GM23338 (cell line): ENCODE data around the gene GNLY. TPM values are rescaled to one million over a fixed set of nuclear protein-coding genes. Genes with fewer than 3 reads are reported as not detected.

ENCODE experiments used
- ATAC-seq: fragments of 200-7000 bp; cut with Tn5 transposase; 3 replicates; pipeline ENCODE4 v1.9.1; 2020
- DNase-seq: peaks from one replicate; pipeline ENCODE4 v3.0.0-alpha.2; 2015; ENCODE audit warnings: low spot score
- H2AFZ ChIP-seq: fragments of 200-600 bp; sonication (generic); 2 replicates; pipeline ENCODE4 v1.8.0; 2016; ENCODE audit warnings: antibody characterized with exemption, mild to moderate bottlenecking, moderate library complexity
- H3F3A ChIP-seq: fragments of 200-600 bp; sonication (generic); replicated peaks from 2 replicates; pipeline ENCODE4 v1.8.0; 2017; ENCODE audit warnings: antibody characterized with exemption, mixed run types, low read depth
- H3K27ac ChIP-seq: fragments of 200-600 bp; sonication (generic); 2 replicates; pipeline ENCODE4 v1.6.1; 2016; ENCODE audit warnings: low read depth
- H3K27me3 ChIP-seq: fragments of 200-600 bp; sonication (generic); 2 replicates; pipeline ENCODE4 v1.8.0; 2016; ENCODE audit warnings: mild to moderate bottlenecking, mixed run types, moderate library complexity; ENCODE audit not compliant: insufficient read depth
- H3K36me3 ChIP-seq: fragments of 200-600 bp; sonication (generic); 2 replicates; pipeline ENCODE4 v1.8.0; 2016; ENCODE audit warnings: mild to moderate bottlenecking; ENCODE audit not compliant: insufficient read depth
- H3K4me1 ChIP-seq: fragments of 200-600 bp; sonication (generic); 2 replicates; pipeline ENCODE4 v1.8.0; 2016; ENCODE audit warnings: mild to moderate bottlenecking, moderate library complexity; ENCODE audit not compliant: insufficient read depth
- H3K4me2 ChIP-seq: fragments of 200-600 bp; sonication (generic); 2 replicates; pipeline ENCODE4 v1.7.1; 2017; ENCODE audit warnings: mixed run types
- H3K4me3 ChIP-seq: fragments of 200-600 bp; sonication (generic); 2 replicates; pipeline ENCODE4 v1.6.1; 2016; ENCODE audit warnings: mixed run types
- H3K79me2 ChIP-seq: fragments of 200-600 bp; sonication (generic); replicated peaks from 2 replicates; pipeline ENCODE4 v1.8.0; 2017; ENCODE audit warnings: mild to moderate bottlenecking; ENCODE audit not compliant: insufficient read depth
- H3K9me2 ChIP-seq: fragments of 200-600 bp; sonication (generic); 2 replicates; pipeline ENCODE4 v1.8.0; 2017; ENCODE audit not compliant: insufficient read depth
- H4K20me1 ChIP-seq: fragments of 200-600 bp; sonication (generic); replicated peaks from 2 replicates; pipeline ENCODE4 v1.8.0; 2017; ENCODE audit warnings: mild to moderate bottlenecking; ENCODE audit not compliant: insufficient read depth
- H3K27ac Mint-ChIP-seq: 2 replicates; pipeline ENCODE4 v1.8.0; 2020; ENCODE audit warnings: inconsistent platforms, mild to moderate bottlenecking, moderate library complexity, mixed read lengths
- H3K27me3 Mint-ChIP-seq: 3 replicates; pipeline ENCODE4 v1.8.0; 2022; ENCODE audit warnings: low read depth, mild to moderate bottlenecking, moderate library complexity, mixed read lengths, inconsistent platforms; ENCODE audit not compliant: insufficient read depth, poor library complexity
- H3K36me3 Mint-ChIP-seq: 3 replicates; pipeline ENCODE4 v1.8.0; 2021; ENCODE audit warnings: low read depth, mild to moderate bottlenecking, inconsistent platforms, moderate library complexity, mixed read lengths
- H3K4me1 Mint-ChIP-seq: 3 replicates; pipeline ENCODE4 v1.8.0; 2020; ENCODE audit warnings: mild to moderate bottlenecking, inconsistent platforms, mixed read lengths
- H3K4me3 Mint-ChIP-seq: 3 replicates; pipeline ENCODE4 v1.8.0; 2021; ENCODE audit warnings: moderate library complexity, mild to moderate bottlenecking, inconsistent platforms, mixed read lengths
- H3K9me3 Mint-ChIP-seq: 3 replicates; pipeline ENCODE4 v1.8.0; 2020; ENCODE audit warnings: moderate library complexity, mild to moderate bottlenecking, inconsistent platforms, mixed read lengths
- CREB1 ChIP-seq: fragments of 250-450 bp; sonication (Bioruptor Pico); IDR thresholded peaks from 2 replicates; pipeline ENCODE4 v1.5.0; 2020; ENCODE audit warnings: low read depth, mild to moderate bottlenecking, moderate library complexity
- EZH2 ChIP-seq: fragments of 200-600 bp; sonication (generic); IDR thresholded peaks from one replicate; pipeline ENCODE4 v1.8.0; 2017; ENCODE audit warnings: antibody characterized with exemption, mild to moderate bottlenecking, low read depth; ENCODE audit not compliant: unreplicated experiment
- EZH2phosphoT487 ChIP-seq: fragments of 200-600 bp; sonication (generic); IDR thresholded peaks from one replicate; pipeline ENCODE4 v1.8.1; 2018; ENCODE audit warnings: antibody characterized with exemption; ENCODE audit not compliant: unreplicated experiment
- NANOG ChIP-seq: IDR thresholded peaks from 2 replicates; pipeline ENCODE4 v1.6.1; 2016; ENCODE audit warnings: antibody characterized with exemption, borderline replicate concordance
- POLR2AphosphoS5 ChIP-seq: IDR thresholded peaks from 2 replicates; pipeline ENCODE4 v1.6.1; 2016; ENCODE audit warnings: antibody characterized with exemption, low read depth
- STAT1 ChIP-seq: IDR thresholded peaks from one replicate; pipeline ENCODE4 v1.6.1; 2016; ENCODE audit warnings: antibody characterized with exemption; ENCODE audit not compliant: unreplicated experiment
- ZNF114 ChIP-seq: fragments of 250-450 bp; sonication (Bioruptor Pico); IDR thresholded peaks from 2 replicates; pipeline ENCODE4 v1.5.0; 2020; ENCODE audit warnings: mild to moderate bottlenecking, moderate library complexity
- ZNF331 ChIP-seq: fragments of 250-450 bp; sonication (Bioruptor Pico); IDR thresholded peaks from 2 replicates; pipeline ENCODE4 v1.5.0; 2020; ENCODE audit warnings: low read depth, mild to moderate bottlenecking, moderate library complexity
- polyA plus RNA-seq: library from polyadenylated mRNA; unstranded; fragments of >200 nt; fragmentation: Nextera tagmentation; extraction: Ambion mirVana; gene quantifications from 2 replicates; pipeline ENCODE4 v1.2.1, GENCODE V29; 2016
- total RNA-seq: library from RNA; depleted of rRNA; stranded (reverse); fragments of >200 nt; shearing (Covaris generic); gene quantifications from 2 replicates; pipeline ENCODE4 v1.2.3, GENCODE V29; 2014
- TF ChIP-seq, protein P1 (sequence below): IDR thresholded peaks from 2 replicates; pipeline ENCODE4 v1.6.1; 2016; ENCODE audit warnings: antibody characterized with exemption
- TF ChIP-seq, protein P2 (sequence below), 2 experiments: fragments of 200-600 bp in 1 of 2; sonication (generic) in 1 of 2; conservative IDR thresholded peaks; 2 replicates each; pipeline versions ENCODE4 v1.5.1 to v1.6.1; 2016 to 2017; ENCODE audit warnings: antibody characterized with exemption in 2 of 2, low read depth in 2 of 2, mild to moderate bottlenecking in 2 of 2, moderate library complexity in 1 of 2
- TF ChIP-seq, protein P3 (sequence below): fragments of 250-450 bp; sonication (Bioruptor Pico); IDR thresholded peaks from 2 replicates; pipeline ENCODE4 v1.5.0; 2020; ENCODE audit warnings: mild to moderate bottlenecking, moderate library complexity

Gene GNLY
- total and polyA plus RNA-seq, 2 experiments from 2014 or later, result not detected

DNA sequence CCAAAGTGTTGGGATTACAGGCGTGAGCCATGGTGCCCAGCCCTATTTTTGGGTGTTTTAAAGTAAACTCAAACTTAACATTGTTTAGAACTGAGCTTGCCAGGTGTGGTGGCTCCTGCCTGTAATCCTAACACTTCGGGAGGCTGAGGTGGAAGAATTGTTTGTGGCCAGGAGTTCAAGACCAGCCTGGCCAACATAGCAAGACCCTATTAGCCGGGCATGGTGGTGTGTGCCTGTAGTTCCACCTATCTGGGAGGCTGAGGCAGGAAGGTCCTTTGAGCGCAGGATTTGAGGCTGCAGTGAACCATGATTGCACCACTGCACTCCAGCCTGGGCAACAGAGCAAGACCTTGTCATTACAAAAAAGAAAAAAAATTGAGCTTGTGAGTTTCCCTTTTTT, 43.7 kb upstream of the GNLY start:
- no peak overlapping the region for H3K4me3 ChIP-seq
- Mint-ChIP-seq H3K36me3 (peaks cover 71% of the 10 kb centered on the region), H3K4me1 (peaks cover 4% of the 10 kb centered on the region; the same call in 2 of the 3 replicates), H3K27ac (no peak overlapping the region), H3K4me3 (no peak overlapping the region), H3K27me3 (peaks cover 3% of the 10 kb centered on the region), H3K9me3 (no peaks in the 10 kb centered on the region)
- H3K79me2 ChIP-seq, result no peaks in the 10 kb centered on the region
- H3K9me2 ChIP-seq, result no peaks in the 10 kb centered on the region
- ATAC-seq, result no peak
- H3K4me2 ChIP-seq, result no peak overlapping the region
- no peak for DNase-seq
- H3F3A ChIP-seq, result 0 out of 2 replicates have a peak, but pooled peaks cover 3% of the 10 kb centered on the region
- H2AFZ ChIP-seq, result no peak overlapping the region
- peaks cover 7% of the 10 kb centered on the region; the same call in 1 of the 2 replicates for H3K4me1 ChIP-seq
- H3K27me3 ChIP-seq, result no peaks in the 10 kb centered on the region
- H3K36me3 ChIP-seq, result peaks cover 53% of the 10 kb centered on the region
- H3K27ac ChIP-seq, result no peak overlapping the region
- peaks cover 5% of the 10 kb centered on the region for H4K20me1 ChIP-seq
- TF ChIP-seq POLR2AphosphoS5 (no peak), EZH2phosphoT487 (no peak), ZNF331 (CRISPR knock-in tag) (no peak), EZH2 (no peak), NANOG (no peak), CREB1 (no peak)
- TF ChIP-seq, protein P1, sequence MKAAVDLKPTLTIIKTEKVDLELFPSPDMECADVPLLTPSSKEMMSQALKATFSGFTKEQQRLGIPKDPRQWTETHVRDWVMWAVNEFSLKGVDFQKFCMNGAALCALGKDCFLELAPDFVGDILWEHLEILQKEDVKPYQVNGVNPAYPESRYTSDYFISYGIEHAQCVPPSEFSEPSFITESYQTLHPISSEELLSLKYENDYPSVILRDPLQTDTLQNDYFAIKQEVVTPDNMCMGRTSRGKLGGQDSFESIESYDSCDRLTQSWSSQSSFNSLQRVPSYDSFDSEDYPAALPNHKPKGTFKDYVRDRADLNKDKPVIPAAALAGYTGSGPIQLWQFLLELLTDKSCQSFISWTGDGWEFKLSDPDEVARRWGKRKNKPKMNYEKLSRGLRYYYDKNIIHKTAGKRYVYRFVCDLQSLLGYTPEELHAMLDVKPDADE, result no peak
- TF ChIP-seq, protein P2, sequence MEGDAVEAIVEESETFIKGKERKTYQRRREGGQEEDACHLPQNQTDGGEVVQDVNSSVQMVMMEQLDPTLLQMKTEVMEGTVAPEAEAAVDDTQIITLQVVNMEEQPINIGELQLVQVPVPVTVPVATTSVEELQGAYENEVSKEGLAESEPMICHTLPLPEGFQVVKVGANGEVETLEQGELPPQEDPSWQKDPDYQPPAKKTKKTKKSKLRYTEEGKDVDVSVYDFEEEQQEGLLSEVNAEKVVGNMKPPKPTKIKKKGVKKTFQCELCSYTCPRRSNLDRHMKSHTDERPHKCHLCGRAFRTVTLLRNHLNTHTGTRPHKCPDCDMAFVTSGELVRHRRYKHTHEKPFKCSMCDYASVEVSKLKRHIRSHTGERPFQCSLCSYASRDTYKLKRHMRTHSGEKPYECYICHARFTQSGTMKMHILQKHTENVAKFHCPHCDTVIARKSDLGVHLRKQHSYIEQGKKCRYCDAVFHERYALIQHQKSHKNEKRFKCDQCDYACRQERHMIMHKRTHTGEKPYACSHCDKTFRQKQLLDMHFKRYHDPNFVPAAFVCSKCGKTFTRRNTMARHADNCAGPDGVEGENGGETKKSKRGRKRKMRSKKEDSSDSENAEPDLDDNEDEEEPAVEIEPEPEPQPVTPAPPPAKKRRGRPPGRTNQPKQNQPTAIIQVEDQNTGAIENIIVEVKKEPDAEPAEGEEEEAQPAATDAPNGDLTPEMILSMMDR (conservative IDR thresholded peaks at IDR 0.05; ENCODE audit: low read depth in 2 of 2), result no peak

DNA sequence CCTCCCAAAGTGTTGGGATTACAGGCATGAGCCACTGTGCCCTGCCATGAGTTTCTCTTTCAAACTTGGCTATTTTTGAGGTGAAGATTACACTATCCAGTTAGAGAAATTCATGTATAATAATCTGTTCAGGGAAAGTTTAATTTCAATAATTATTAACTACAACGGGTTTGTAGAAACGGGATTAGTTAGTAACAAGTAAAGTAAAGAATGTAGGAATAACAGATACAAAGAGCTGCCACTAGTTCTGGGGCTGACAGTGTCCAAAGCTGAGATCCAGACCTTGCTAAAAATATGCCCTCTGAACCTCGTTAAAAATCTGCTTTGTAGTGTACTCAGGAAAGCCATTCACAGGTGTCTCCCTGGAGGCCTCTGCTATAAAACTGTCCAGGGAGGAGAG, 43.1 kb upstream of the GNLY start:
- Histone ChIP-seq H3F3A (0 out of 2 replicates have a peak, but pooled peaks cover 3% of the 10 kb centered on the region), H3K4me3 (no peak overlapping the region), H2AFZ (no peak overlapping the region), H4K20me1 (peaks cover 5% of the 10 kb centered on the region), H3K4me1 (peaks cover 7% of the 10 kb centered on the region; the same call in 1 of the 2 replicates), H3K27ac (no peak overlapping the region), H3K4me2 (no peak overlapping the region), H3K27me3 (no peaks in the 10 kb centered on the region), H3K9me2 (no peaks in the 10 kb centered on the region), H3K36me3 (peaks cover 46% of the 10 kb centered on the region), H3K79me2 (no peaks in the 10 kb centered on the region)
- Mint-ChIP-seq H3K9me3 (no peaks in the 10 kb centered on the region), H3K4me3 (no peak overlapping the region), H3K27me3 (peaks cover 3% of the 10 kb centered on the region), H3K27ac (no peak overlapping the region), H3K4me1 (peaks cover 4% of the 10 kb centered on the region; the same call in 2 of the 3 replicates), H3K36me3 (peaks cover 65% of the 10 kb centered on the region)
- DNase-seq (no peak), ATAC-seq (no peak)
- TF ChIP-seq ZNF114 (no peak), NANOG (no peak), STAT1 (no peak)
- TF ChIP-seq, protein P3, sequence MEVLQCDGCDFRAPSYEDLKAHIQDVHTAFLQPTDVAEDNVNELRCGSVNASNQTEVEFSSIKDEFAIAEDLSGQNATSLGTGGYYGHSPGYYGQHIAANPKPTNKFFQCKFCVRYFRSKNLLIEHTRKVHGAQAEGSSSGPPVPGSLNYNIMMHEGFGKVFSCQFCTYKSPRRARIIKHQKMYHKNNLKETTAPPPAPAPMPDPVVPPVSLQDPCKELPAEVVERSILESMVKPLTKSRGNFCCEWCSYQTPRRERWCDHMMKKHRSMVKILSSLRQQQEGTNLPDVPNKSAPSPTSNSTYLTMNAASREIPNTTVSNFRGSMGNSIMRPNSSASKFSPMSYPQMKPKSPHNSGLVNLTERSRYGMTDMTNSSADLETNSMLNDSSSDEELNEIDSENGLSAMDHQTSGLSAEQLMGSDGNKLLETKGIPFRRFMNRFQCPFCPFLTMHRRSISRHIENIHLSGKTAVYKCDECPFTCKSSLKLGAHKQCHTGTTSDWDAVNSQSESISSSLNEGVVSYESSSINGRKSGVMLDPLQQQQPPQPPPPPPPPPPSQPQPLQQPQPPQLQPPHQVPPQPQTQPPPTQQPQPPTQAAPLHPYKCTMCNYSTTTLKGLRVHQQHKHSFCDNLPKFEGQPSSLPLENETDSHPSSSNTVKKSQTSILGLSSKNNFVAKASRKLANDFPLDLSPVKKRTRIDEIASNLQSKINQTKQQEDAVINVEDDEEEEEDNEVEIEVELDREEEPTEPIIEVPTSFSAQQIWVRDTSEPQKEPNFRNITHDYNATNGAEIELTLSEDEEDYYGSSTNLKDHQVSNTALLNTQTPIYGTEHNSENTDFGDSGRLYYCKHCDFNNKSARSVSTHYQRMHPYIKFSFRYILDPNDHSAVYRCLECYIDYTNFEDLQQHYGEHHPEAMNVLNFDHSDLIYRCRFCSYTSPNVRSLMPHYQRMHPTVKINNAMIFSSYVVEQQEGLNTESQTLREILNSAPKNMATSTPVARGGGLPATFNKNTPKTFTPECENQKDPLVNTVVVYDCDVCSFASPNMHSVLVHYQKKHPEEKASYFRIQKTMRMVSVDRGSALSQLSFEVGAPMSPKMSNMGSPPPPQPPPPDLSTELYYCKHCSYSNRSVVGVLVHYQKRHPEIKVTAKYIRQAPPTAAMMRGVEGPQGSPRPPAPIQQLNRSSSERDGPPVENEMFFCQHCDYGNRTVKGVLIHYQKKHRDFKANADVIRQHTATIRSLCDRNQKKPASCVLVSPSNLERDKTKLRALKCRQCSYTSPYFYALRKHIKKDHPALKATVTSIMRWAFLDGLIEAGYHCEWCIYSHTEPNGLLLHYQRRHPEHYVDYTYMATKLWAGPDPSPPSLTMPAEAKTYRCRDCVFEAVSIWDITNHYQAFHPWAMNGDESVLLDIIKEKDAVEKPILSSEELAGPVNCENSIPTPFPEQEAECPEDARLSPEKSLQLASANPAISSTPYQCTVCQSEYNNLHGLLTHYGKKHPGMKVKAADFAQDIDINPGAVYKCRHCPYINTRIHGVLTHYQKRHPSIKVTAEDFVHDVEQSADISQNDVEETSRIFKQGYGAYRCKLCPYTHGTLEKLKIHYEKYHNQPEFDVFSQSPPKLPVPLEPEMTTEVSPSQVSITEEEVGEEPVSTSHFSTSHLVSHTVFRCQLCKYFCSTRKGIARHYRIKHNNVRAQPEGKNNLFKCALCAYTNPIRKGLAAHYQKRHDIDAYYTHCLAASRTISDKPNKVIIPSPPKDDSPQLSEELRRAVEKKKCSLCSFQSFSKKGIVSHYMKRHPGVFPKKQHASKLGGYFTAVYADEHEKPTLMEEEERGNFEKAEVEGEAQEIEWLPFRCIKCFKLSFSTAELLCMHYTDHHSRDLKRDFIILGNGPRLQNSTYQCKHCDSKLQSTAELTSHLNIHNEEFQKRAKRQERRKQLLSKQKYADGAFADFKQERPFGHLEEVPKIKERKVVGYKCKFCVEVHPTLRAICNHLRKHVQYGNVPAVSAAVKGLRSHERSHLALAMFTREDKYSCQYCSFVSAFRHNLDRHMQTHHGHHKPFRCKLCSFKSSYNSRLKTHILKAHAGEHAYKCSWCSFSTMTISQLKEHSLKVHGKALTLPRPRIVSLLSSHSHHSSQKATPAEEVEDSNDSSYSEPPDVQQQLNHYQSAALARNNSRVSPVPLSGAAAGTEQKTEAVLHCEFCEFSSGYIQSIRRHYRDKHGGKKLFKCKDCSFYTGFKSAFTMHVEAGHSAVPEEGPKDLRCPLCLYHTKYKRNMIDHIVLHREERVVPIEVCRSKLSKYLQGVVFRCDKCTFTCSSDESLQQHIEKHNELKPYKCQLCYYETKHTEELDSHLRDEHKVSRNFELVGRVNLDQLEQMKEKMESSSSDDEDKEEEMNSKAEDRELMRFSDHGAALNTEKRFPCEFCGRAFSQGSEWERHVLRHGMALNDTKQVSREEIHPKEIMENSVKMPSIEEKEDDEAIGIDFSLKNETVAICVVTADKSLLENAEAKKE (CRISPR knock-in tag), result no peak
- TF ChIP-seq, protein P2 (conservative IDR thresholded peaks at IDR 0.05; ENCODE audit: low read depth in 2 of 2), result no peak
